Brain microvascular endothelial cell (primary cell): ENCODE results near the gene ELFN1.

Source experiments
- DNase-seq: peaks from one replicate; pipeline ENCODE4 v3.0.0-alpha.2; 2020
- H3K27ac ChIP-seq: fragments of 250-450 bp; sonication (Bioruptor Pico); 2 replicates; pipeline ENCODE4 v1.5.1; 2020; ENCODE audit warnings: mild to moderate bottlenecking, moderate library complexity
- H3K27me3 ChIP-seq: fragments of 250-450 bp; sonication (Bioruptor Pico); replicated peaks from 2 replicates; pipeline ENCODE4 v1.5.1; 2020; ENCODE audit warnings: mild to moderate bottlenecking
- H3K36me3 ChIP-seq: fragments of 250-450 bp; sonication (Bioruptor Pico); replicated peaks from 2 replicates; pipeline ENCODE4 v1.5.1; 2020; ENCODE audit warnings: mild to moderate bottlenecking
- H3K4me3 ChIP-seq: 2 replicates; pipeline ENCODE4 v1.5.1; 2011; ENCODE audit warnings: low read depth, mild to moderate bottlenecking, control low read depth, low read length, moderate library complexity
- in situ Hi-C: cut with HindIII; loops from 2 replicates; pipeline ENCODE4 v1.10.0; 2017; ENCODE audit warnings: low sequenced_read_pairs, low pct_ligation_motif_present
- TF ChIP-seq, protein P1 (sequence below): IDR thresholded peaks from 2 replicates; pipeline ENCODE4 v1.5.1; 2011; ENCODE audit warnings: low read depth, mild to moderate bottlenecking, moderate library complexity, low read length, control low read depth, inconsistent platforms; ENCODE audit errors: missing control alignments

The ELFN1 gene

DNA sequence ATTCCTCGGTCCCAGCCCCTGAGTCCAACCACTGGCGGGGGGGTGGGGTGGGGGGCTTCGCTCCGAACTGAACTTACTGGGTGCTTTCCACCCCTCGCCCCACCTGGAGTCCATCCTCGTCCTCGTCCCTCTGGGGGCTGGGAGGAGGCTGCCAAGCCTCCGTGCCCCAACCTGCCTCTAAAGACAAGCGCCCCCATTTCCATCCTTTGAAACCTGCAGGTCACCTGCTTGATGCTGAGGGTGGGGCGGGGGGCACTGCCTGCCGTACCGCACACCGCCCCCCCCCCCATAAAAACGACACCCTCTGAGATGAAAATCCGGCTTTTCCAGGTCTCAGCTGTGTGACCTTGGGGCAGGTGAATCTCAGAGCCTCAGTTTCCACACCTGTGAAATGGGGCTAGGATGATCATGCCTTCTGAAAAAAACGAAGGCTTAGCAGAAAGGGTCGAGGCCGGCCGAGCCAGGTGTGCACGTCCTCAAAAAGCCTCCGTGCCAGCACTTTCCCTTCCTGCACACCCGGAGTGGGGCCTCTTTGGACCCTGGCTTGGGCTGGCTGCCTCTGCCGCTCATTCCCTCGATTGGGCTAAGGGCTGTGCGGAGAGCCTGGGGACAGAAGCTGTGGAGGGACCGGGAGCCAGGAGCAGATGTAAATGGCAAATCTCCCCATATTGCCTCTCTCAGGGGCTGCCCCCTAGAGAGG lies 967 bp downstream of the ELFN1 start:
- TF ChIP-seq, protein P1, sequence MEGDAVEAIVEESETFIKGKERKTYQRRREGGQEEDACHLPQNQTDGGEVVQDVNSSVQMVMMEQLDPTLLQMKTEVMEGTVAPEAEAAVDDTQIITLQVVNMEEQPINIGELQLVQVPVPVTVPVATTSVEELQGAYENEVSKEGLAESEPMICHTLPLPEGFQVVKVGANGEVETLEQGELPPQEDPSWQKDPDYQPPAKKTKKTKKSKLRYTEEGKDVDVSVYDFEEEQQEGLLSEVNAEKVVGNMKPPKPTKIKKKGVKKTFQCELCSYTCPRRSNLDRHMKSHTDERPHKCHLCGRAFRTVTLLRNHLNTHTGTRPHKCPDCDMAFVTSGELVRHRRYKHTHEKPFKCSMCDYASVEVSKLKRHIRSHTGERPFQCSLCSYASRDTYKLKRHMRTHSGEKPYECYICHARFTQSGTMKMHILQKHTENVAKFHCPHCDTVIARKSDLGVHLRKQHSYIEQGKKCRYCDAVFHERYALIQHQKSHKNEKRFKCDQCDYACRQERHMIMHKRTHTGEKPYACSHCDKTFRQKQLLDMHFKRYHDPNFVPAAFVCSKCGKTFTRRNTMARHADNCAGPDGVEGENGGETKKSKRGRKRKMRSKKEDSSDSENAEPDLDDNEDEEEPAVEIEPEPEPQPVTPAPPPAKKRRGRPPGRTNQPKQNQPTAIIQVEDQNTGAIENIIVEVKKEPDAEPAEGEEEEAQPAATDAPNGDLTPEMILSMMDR = no peak
- H3K36me3 ChIP-seq = no peaks in the 10 kb centered on the region
- H3K4me3 ChIP-seq = no peak overlapping the region
- no peak overlapping the region for H3K27ac ChIP-seq
- no peak for DNase-seq
- H3K27me3 ChIP-seq = peaks cover 48% of the 10 kb centered on the region
- in situ Hi-C loops = no loop called here

DNA sequence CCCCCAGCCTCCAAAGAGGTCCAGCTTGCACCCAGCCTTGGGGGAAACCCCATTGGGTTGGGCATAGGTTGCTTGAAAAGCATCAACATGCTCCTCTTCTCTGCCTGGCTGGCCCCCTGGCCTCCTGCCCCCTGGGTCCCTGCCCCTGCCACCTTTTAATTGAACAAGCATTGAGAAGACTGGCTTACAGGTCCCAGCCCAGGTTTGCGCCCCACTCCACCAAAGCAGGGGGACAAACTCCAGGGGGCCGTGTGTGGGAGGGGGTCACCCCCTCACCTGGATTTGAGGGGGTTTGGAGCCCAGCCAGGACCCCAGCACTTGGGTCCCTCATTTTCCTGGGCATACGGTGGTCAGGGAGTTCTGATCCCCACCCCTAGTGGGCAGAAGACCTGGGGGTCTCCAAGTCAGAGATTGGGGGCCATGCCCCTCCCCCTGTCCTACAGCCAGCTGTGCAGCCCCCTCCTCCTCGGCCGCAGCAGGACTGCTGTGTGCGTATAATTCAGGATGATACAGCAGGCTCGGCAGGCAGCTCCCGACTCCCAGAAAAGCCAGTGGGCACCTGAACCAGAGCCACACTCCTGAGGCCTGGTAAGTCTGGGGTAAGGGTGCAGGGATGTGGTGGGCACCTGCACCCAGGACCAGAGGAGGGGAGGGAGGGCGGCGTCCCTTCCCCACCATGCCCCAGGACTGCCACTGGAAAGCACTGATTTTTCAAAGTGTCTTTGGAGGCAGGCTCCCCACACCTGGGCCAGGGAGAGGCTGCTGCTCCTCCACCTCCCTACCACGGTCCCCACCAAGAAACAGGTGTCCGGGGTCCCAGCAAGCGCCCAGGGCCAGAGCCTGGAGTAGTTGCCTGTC lies 1.7 kb downstream of the ELFN1 start:
- peaks cover 48% of the 10 kb centered on the region for H3K27me3 ChIP-seq
- in situ Hi-C loops = no loop called here
- H3K27ac ChIP-seq = no peak overlapping the region
- H3K36me3 ChIP-seq = no peaks in the 10 kb centered on the region
- no peak for DNase-seq
- no peak overlapping the region for H3K4me3 ChIP-seq
- TF ChIP-seq, protein P1 = no peak

DNA sequence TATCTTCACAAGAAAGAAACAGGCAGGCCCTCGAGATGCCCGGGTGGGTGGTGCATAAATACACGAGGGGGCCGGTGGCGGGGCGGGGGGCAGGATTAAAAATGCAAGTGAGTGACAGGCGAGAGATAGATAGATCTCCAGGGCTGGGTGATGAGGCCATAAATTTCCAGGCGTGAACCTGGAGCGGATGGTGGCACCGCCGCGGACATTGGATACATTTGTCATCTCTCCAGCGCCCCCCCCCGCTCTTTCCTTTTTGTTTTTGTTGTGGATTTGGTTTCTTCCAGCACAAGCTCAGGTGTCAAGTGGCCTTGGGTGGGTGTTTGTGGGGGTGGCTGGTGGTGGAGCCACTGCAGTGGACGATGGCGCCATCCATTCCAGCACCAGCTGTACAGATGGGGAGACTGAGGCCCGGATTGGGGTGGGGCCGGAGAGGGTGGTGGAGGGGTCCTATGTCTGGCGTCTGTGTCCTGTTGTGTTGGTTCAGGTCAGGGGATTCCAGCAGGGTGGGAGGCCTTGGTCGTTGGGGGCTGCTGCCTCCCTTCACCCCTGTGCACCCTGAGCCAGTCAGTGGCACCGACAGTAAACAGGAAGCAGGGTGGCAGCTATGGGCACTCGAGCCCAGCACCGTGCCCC lies 2.9 kb downstream of the ELFN1 start:
- DNase-seq = no peak
- no peaks in the 10 kb centered on the region for H3K36me3 ChIP-seq
- no peak overlapping the region for H3K27ac ChIP-seq
- no peak overlapping the region for H3K4me3 ChIP-seq
- peaks cover 43% of the 10 kb centered on the region for H3K27me3 ChIP-seq
- in situ Hi-C loops = no loop called here
- TF ChIP-seq, protein P1 = no peak

DNA sequence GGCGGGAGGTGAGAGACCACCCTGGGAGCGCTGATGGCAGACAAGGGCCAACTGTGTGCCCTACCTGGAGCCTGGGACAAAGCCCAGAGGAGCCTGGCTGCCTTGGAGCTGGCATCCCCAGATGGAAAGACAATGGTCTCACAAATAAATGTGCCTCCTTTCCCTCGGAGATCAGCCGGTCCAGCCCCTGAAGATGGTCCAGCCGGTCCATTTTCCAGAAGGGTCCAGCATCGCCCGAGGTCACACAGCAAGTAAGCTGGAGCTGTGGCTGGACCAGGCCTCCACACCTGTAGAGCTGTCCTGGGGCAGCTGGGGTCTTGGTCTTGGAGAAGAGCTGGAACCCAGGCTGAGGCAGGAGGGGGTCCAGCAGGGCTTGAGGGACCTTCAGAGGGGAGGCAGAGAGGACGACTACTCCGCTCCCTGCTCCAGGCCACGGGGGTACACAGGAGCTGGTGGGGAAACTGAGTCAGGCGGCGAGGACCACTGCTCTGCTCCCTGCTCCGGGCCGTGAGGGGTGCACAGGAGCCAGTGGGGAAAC lies 3.6 kb downstream of the ELFN1 start:
- H3K4me3 ChIP-seq = no peak overlapping the region
- H3K36me3 ChIP-seq = no peaks in the 10 kb centered on the region
- H3K27me3 ChIP-seq = peaks cover 41% of the 10 kb centered on the region
- in situ Hi-C loops = no loop called here
- no peak overlapping the region for H3K27ac ChIP-seq
- DNase-seq = no peak
- TF ChIP-seq, protein P1 = no peak

DNA sequence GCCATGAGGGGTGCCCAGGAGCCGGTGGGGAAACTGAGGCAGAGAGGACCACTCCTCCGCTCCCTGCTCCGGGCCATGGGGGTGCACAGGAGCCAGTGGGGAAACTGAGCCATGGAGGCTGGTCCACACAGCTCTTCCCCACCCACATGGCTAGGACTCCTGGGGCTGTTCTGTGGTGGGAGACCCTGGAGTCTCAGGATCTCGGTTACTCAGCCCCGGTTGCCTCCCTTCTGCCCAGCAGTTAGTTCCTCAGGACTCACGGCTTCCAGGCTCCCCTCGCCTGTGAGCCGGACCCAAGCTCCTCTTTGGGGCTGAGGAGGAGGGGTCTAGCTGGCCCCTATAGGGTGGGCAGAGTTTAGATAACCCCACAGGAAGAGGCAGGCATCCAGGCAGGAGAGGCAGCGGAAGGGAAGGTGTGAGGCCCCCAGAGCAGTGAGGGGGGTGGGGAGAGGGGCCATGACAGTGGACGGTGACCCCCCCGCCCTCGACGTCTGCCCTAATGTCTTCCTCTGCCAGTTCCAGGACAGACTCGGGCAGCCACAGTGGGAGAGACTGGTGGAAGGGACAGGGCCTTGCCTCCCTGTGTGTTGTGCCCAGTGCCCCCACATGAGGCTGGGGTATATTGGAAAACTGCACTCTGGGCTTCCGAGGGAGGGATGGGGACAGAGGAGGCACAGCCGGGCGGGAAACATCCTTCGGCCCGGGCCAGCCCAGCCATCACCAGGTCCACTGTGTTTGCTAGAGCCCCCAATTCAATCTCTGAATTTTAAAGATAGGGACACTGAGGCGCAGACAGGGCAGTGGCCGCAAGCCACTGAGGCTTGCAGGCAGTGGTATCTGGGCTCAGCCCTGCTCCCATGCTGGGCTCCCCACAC lies 4.3 kb downstream of the ELFN1 start:
- in situ Hi-C loops = no loop called here
- H3K27ac ChIP-seq = no peak overlapping the region
- H3K36me3 ChIP-seq = no peaks in the 10 kb centered on the region
- TF ChIP-seq, protein P1 = no peak
- peaks cover 39% of the 10 kb centered on the region for H3K27me3 ChIP-seq
- DNase-seq = no peak
- H3K4me3 ChIP-seq = no peak overlapping the region
